ENCODE results near the gene DCX.

DNA sequence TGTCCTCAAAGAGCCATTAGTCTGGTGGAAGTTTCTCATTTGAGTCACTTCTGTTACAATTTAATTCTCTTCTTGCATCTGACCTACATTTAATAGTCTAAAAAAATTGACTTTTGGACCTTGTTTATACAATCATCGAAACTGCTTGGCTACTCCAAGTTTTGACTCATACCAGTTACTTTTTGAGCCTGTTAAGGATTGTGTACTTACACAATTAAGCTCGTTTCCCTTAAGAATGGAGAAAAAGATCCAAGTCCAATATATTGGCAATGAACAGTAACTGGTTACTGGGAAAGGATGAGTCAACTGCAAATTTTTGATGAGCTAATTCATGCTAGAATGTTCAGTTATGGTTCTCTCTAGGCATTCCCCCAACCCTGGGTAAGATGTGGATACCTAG is 58.2 kb downstream of the DCX start:
- no peak for TF ChIP-seq POLR2A (IDR thresholded peaks at IDR 0.05; ENCODE audit: low read depth, low read length)
- no peak for TF ChIP-seq TAF1 (IDR thresholded peaks at IDR 0.05; ENCODE audit: low read depth, low read length)
- TF ChIP-seq POLR2AphosphoS5 (IDR thresholded peaks at IDR 0.05; ENCODE audit: low read depth, low read length), result no peak
- no peak for TF ChIP-seq SPI1 (IDR thresholded peaks at IDR 0.05; ENCODE audit: low read depth, low read length)
- no peak for TF ChIP-seq PAX5 (IDR thresholded peaks at IDR 0.05; ENCODE audit: insufficient read depth, low read length, severe bottlenecking)
